HTR-8/SVneo (cell line): ENCODE data around the gene FUCA1.
A peak's percentile ranks its signal among the peaks of the same experiment; 100 is the strongest.
"Not testable (repeated sequence)": the region's sequence is repeated elsewhere in the genome, so short reads cannot be mapped to it uniquely, and the experiment has no call there.

ENCODE experiments used
- DNase-seq: peaks from one replicate; pipeline ENCODE4 v3.0.0; 2011; ENCODE audit warnings: low spot score, mixed read lengths; ENCODE audit not compliant: insufficient read length
- FAIRE-seq: peaks from 2 replicates; lab custom pipeline; 2011; peaks lifted over from hg19 to GRCh38; lab: Jason Lieb, UNC

FUCA1 gene

DNA sequence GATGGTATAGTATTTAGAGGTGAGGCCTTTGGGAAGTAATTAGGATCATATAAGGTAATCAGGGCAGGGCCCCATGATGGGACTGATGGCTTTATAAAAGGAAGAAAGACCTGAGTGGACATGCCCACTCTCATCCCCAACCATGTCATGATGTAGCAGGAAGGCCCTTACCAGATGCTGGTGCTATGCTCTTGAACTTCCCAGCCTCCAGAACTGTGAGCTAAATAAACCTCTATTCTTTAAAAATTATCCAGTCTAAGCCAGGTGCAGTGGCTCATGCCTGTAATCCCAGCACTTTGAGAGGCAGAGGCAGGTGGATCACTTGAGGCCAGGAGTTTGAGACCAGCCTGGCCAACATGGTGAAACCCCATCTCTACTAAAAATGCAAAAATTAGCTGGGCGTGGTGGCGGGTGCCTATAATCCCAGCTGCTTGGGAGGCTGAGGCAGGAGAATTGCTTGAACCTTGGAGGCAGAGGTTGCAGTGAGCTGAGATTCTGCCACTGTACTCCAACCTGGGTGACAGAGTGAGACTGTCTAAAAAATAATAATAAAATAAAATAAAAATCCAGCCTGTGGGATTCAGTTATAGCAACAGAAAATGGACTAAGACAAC, 20.5 kb downstream of the FUCA1 start:
- not testable (repeated sequence) for DNase-seq, FAIRE-seq

GRCh38 chr1:23845163-23845562, 22.9 kb downstream of the FUCA1 start:
- no peak for FAIRE-seq
- no peak for DNase-seq

- no peak for DNase-seq
- FAIRE-seq: no peak
Observed at GRCh38 chr1:23843644-23844043, 24.4 kb downstream of the FUCA1 start.

DNA sequence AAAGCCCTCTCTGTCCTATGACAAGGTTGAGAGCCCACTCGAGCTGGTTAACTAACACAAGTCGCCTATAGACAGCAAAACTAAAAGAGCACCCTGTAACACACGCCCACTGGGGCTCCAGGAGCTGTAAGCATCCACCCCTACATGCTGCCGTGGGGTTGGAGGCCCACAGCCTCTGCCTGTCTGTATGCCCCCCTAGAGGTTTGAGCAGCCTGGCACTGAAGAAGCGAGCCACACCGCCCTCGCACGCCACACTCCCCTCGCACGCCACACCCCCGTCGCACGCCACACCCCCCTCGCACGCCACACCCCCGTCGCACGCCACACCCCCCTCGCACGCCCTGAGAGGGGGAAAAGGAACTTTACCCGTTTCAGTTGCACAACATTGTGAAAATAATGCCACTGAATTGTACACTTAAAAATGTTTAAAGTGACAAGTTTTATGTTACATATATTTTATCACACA, 29.7 kb downstream of the FUCA1 start:
- FAIRE-seq (peak; percentile 55), DNase-seq (peak; percentile 37)

DNA sequence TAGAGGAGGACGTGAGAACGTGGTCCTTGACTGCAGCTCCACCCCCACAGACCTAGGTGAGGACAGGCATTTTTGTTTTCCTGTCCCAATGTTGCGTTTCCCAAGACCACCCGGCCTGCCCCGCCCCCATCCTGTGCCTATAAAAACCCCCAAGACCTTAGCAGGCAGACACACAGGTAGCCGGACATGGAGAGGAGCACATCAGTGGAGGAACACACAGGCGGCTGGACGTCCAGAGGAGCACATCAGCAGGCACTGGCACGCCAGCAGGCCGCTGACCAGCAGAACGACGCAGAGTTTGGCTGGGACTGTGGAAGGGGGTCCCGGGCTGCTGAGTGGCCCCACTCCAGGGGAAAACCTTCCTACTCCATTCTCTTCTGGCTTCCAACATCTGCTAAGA, 30.2 kb downstream of the FUCA1 start:
- FAIRE-seq: no peak
- no peak for DNase-seq

DNA sequence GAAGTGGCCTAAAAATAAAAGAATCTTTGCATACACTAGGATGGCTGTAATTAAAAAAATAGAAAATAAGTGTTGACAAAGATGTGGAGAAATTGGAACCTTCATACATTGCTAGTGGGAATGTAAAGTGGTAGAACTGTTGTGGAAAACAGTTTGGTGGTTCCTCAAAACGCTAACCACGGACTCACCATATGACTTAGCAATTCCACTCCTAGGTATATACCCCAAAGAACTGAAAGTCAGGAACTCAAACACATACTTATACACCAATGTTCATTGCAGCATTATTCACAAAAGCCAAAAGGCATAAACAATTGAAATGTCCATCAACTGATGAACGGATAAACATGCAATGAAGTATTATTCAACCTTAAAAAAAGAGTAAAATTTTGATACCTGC, 32.1 kb downstream of the FUCA1 start:
- FAIRE-seq (no peak), DNase-seq (no peak)

GRCh38 chr1:23834156-23834555, 33.9 kb downstream of the FUCA1 start:
- not testable (repeated sequence) for DNase-seq, FAIRE-seq

DNA sequence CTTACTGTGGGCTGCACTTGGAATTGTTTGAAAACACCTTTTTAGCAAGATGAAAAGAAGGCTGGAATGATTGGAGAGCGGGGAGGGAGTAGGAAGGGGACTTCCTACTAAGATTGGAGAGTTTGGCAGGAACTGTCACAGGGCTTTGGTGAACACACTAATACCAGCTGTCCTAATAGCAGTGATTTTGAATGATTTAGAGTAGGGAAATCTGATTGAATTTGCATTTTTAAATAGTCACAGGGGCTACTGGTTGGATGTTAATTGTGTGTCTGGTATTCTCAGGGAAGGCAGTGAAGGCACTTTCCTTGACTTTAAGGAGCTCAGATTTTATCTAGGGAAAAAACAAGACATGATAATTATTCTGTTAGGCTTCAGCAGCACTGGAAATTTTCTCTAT, 40.4 kb downstream of the FUCA1 start:
- DNase-seq (no peak), FAIRE-seq (no peak)

GRCh38 chr1:23826590-23826989, 41.5 kb downstream of the FUCA1 start:
- FAIRE-seq, DNase-seq: not testable (repeated sequence)

GRCh38 chr1:23825762-23826522, 42.1 kb downstream of the FUCA1 start:
- FAIRE-seq (no peak), DNase-seq (no peak)

- FAIRE-seq: peak; percentile 89
- peak; percentile 86 for DNase-seq
Observed at GRCh38 chr1:23825076-23825761, 42.9 kb downstream of the FUCA1 start, which contains the start of gene HMGCL. Gene HMGCL, minus strand, starts transcription at chr1:23825429. Its CDS starts 14 bp downstream, at chr1:23825415.

- FAIRE-seq (no peak), DNase-seq (no peak)
Observed at GRCh38 chr1:23824711-23825075, 43.4 kb downstream of the FUCA1 start.

DNA sequence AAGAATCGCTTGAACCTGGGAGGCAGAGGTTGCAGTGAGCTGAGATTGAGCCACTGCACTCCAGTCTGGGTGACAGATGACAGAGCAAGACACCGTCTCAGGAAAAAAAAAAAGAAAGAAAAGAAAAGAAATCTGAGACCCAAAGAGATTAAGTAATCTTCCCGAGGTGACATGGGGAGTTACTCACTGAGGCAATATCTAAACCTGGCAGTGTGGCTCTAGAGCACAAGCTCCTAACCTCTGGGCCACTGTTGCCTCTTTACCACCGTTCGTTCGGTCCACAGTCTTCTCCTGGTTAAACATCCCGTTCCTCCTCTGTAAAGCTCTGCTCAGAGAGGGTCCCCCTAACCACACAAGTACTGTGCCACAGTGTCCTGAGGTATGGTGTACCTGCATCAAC, 44.3 kb downstream of the FUCA1 start:
- DNase-seq (no peak), FAIRE-seq (no peak)

GRCh38 chr1:23817633-23818032, 50.5 kb downstream of the FUCA1 start:
- FAIRE-seq (no peak), DNase-seq (no peak)

- DNase-seq (no peak), FAIRE-seq (no peak)
Observed at GRCh38 chr1:23816906-23817305, 51.2 kb downstream of the FUCA1 start.

DNA sequence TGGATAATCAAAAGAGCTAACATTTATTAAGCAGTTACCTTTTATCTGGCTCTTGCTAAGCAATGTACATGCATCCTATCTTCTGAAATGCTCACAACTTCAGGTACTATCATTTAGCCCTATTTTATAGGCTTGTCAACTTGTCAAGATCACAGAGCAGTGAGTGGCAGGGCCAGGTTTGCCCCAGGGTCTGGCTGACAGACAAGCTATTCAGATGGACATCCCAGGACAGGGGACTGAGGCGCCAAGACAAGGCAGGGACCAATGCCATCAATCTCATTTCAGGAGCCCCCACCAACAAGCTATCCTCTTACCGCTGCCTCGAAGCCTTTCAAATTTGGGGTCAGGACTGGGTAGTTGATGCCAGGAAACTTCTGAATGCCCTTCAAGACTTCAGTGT, 51.7 kb downstream of the FUCA1 start:
- FAIRE-seq (no peak), DNase-seq (no peak)

DNA sequence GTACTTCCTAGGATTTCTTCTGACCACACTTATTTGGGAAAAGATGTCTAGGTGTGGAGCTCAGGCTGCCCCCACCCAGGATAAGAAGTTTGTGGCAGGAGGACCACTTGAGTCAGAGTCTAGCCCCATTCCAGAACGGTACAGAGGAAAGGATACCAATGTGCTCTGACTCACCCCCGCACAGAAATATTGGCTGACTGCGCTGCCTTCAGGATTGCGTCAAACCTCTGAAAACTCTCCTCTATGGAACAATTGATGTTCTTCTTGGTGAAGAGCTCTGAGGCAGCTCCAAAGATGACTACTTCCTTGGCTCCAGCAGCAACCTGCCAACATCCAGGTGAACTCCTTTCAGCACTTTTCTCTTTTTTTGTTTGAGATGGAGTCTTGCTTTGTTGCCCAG, 54.1 kb downstream of the FUCA1 start:
- FAIRE-seq: no peak

DNA sequence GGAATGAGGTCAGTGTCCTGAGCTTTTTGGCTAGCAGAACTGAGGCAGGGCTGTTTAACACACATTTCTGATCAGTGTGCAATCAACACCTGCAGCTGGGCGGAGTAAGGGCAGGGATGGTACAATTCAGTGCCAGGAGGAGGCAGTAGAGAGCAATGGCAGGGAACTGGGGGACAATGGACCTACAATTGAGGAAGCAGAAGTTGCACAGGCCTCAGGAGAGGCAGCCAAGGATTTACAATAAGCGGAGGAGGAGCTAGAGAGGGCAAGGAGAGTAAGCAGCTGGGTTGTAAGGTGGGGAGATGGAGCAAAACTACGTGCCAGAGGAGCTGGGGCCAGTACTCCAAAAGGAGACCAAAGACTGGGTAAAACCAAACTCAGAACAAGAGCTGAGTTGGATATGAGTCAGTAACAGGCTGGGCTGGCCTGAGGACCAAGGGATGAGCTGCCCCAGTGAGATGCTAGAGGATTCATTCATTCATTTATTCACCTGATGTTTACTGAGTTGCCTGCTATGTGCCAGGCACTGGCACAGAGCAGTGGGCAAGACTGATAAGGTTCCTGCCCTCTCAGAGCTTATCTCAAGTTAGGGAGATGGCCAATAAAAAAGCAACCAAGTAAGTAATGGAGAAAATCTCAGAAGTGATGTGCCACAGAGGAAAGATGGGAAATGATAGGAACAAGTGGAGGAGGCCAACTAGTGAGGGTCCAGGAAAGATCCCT, 57.1 kb downstream of the FUCA1 start:
- DNase-seq (no peak), FAIRE-seq (peak; percentile 4)

More for the DNA sequence above, 54.1 kb downstream of the FUCA1 start:
- no peak for DNase-seq

GRCh38 chr1:23809751-23810171, 58.3 kb downstream of the FUCA1 start:
- DNase-seq (peak; percentile 64), FAIRE-seq (no peak)

GRCh38 chr1:23807453-23807852, 60.6 kb downstream of the FUCA1 start:
- FAIRE-seq: no peak
- no peak for DNase-seq
